ENCODE data around the gene CYP3A7.
"Not testable (repeated sequence)": the region's sequence is repeated elsewhere in the genome, so short reads cannot be mapped to it uniquely, and the experiment has no call there.

GRCh38 chr7:99773395-99773794, 38.4 kb upstream of the CYP3A7 start:
- TF ChIP-seq POLR2AphosphoS5 (IDR thresholded peaks at IDR 0.05; ENCODE audit: insufficient read depth, low read depth, low read length); CTCF (IDR thresholded peaks at IDR 0.05; ENCODE audit: extremely low read depth in 1 of 2, insufficient read depth in 1 of 2, low read depth in 1 of 2, low read length in 2 of 2); EZH2 (IDR thresholded peaks at IDR 0.05; ENCODE audit: borderline replicate concordance, low read depth, low read length, severe bottlenecking); FOS (IDR thresholded peaks at IDR 0.05; ENCODE audit: borderline replicate concordance, insufficient read depth, low read length); POLR2A (IDR thresholded peaks at IDR 0.05; ENCODE audit: low read depth, low read length); MYC (IDR thresholded peaks at IDR 0.05; ENCODE audit: low read depth, low read length); GATA2 (IDR thresholded peaks at IDR 0.05; ENCODE audit: insufficient read depth, insufficient read length, low read depth, low read length); JUN (IDR thresholded peaks at IDR 0.05; ENCODE audit: borderline replicate concordance, insufficient read depth, insufficient read length, low read depth); MAX (IDR thresholded peaks at IDR 0.05; ENCODE audit: insufficient read depth, insufficient read length): not testable (repeated sequence)

Data from endothelial cell of umbilical vein (primary cell).